Neuronal stem cell (in vitro differentiated cells): ENCODE measurements around the gene ARF4.
A peak's percentile ranks its signal among the peaks of the same experiment; 100 is the strongest.

Experiments used
- DNase-seq: peaks from one replicate; pipeline ENCODE4 v3.0.0-alpha.2; 2013; ENCODE audit warnings: low spot score
- H2AFZ ChIP-seq: one replicate; pipeline ENCODE4 v1.6.1; 2013; ENCODE audit warnings: mild to moderate bottlenecking, low read length, inconsistent platforms
- H2AK5ac ChIP-seq: 2 replicates; pipeline ENCODE4 v1.6.1; 2013; ENCODE audit warnings: low read depth, mild to moderate bottlenecking, inconsistent platforms, low read length, moderate library complexity, mixed read lengths
- H2BK120ac ChIP-seq: 2 replicates; pipeline ENCODE4 v1.6.1; 2013; ENCODE audit warnings: low read depth, mild to moderate bottlenecking, inconsistent platforms, low read length, moderate library complexity, mixed read lengths
- H2BK12ac ChIP-seq: one replicate; pipeline ENCODE4 v1.6.1; 2013; ENCODE audit warnings: low read length, inconsistent platforms
- H2BK15ac ChIP-seq: 2 replicates; pipeline ENCODE4 v1.6.1; 2013; ENCODE audit warnings: mild to moderate bottlenecking, low read length, inconsistent platforms, mixed read lengths
- H2BK5ac ChIP-seq: one replicate; pipeline ENCODE4 v1.6.1; 2013; ENCODE audit warnings: inconsistent platforms, mild to moderate bottlenecking, low read length, moderate library complexity
- H3K14ac ChIP-seq: one replicate; pipeline ENCODE4 v1.6.1; 2013; ENCODE audit warnings: low read length, inconsistent platforms
- H3K18ac ChIP-seq: 2 replicates; pipeline ENCODE4 v1.6.1; 2013; ENCODE audit warnings: low read length, inconsistent platforms
- H3K23ac ChIP-seq: 2 replicates; pipeline ENCODE4 v1.6.1; 2013; ENCODE audit warnings: low read depth, mild to moderate bottlenecking, mixed read lengths, low read length, inconsistent platforms; ENCODE audit not compliant: poor library complexity
- H3K27ac ChIP-seq: replicated peaks from 3 replicates; pipeline ENCODE4 v1.5.1; 2013; ENCODE audit warnings: low read length, inconsistent platforms
- H3K27me3 ChIP-seq, 3 experiments: 2 replicates each; pipeline ENCODE4 v1.6.1; 2013; ENCODE audit warnings: low read length in 3 of 3, mild to moderate bottlenecking in 2 of 3, inconsistent platforms in 1 of 3, low read depth in 1 of 3, mixed read lengths in 1 of 3, moderate library complexity in 1 of 3; ENCODE audit not compliant: control insufficient read depth in 3 of 3, insufficient read depth in 3 of 3
- H3K36me3 ChIP-seq, 2 donors: replicated peaks in 1 of 2; 2 replicates each; pipeline ENCODE4 v1.6.1; 2013; ENCODE audit warnings: low read length in 2 of 2; ENCODE audit not compliant: control insufficient read depth in 2 of 2, insufficient read depth in 2 of 2
- H3K4ac ChIP-seq: 2 replicates; pipeline ENCODE4 v1.6.1; 2013; ENCODE audit warnings: inconsistent platforms, mild to moderate bottlenecking, low read length, moderate library complexity
- H3K4me1 ChIP-seq, 2 donors: 1 replicate in 1 of 2; 2 replicates in 1 of 2; pipeline ENCODE4 v1.6.1; 2013; ENCODE audit warnings: low read length in 2 of 2, low read depth in 1 of 2; ENCODE audit not compliant: control insufficient read depth in 2 of 2, insufficient read depth in 1 of 2
- H3K4me2 ChIP-seq: one replicate; pipeline ENCODE4 v1.6.1; 2013; ENCODE audit warnings: mild to moderate bottlenecking, low read length, inconsistent platforms; ENCODE audit not compliant: insufficient read depth, poor library complexity, severe bottlenecking
- H3K4me3 ChIP-seq, 2 donors: 2 replicates each; pipeline ENCODE4 v1.5.1; 2013; ENCODE audit warnings: low read length in 2 of 2, mild to moderate bottlenecking in 2 of 2, inconsistent platforms in 1 of 2, moderate library complexity in 1 of 2
- H3K79me1 ChIP-seq: one replicate; pipeline ENCODE4 v1.6.1; 2013; ENCODE audit warnings: low read depth, mild to moderate bottlenecking, inconsistent platforms, low read length, moderate library complexity
- H3K9ac ChIP-seq: one replicate; pipeline ENCODE4 v1.6.1; 2013; ENCODE audit warnings: mild to moderate bottlenecking, low read depth, low read length, inconsistent platforms; ENCODE audit not compliant: poor library complexity
- H3K9me3 ChIP-seq, 2 donors: replicated peaks in 1 of 2; 2 replicates each; pipeline versions ENCODE3 to v1.6.1; 2013; ENCODE audit warnings: low read length in 2 of 2, mild to moderate bottlenecking in 2 of 2, inconsistent platforms in 1 of 2, low read depth in 1 of 2, mixed read lengths in 1 of 2, moderate library complexity in 1 of 2; ENCODE audit not compliant: control insufficient read depth in 2 of 2, insufficient read depth in 1 of 2
- H4K8ac ChIP-seq: one replicate; pipeline ENCODE4 v1.6.1; 2013; ENCODE audit warnings: low read depth, mild to moderate bottlenecking, inconsistent platforms, low read length, moderate library complexity
- H4K91ac ChIP-seq: one replicate; pipeline ENCODE4 v1.6.1; 2013; ENCODE audit warnings: low read length, low read depth, mild to moderate bottlenecking, inconsistent platforms; ENCODE audit not compliant: poor library complexity
- WGBS, 2 donors: extraction: QIAGEN DNeasy Blood & Tissue Kit; methylation state at CpG; one replicate each; pipeline ENCODE4 v1.1.7; 2013; ENCODE audit warnings: missing lambda C conversion rate in 2 of 2, mixed read lengths in 1 of 2; ENCODE audit not compliant: insufficient read length in 2 of 2, insufficient replicate concordance in 1 of 2; ENCODE audit errors: extremely low coverage in 2 of 2; 5-methylcytosine and 5-hydroxymethylcytosine counted together

ARF4 gene

GRCh38 chr3:57604971-57605370, 7.8 kb upstream of the ARF4 start:
- H3K27ac ChIP-seq = no peak overlapping the region

GRCh38 chr3:57600195-57600594, 3.1 kb upstream of the ARF4 start:
- no peaks in the 10 kb centered on the region for H3K27me3 ChIP-seq
- H2BK120ac ChIP-seq = no peak overlapping the region
- H3K18ac ChIP-seq = no peak overlapping the region
- H3K14ac ChIP-seq = no peak overlapping the region
- no peak overlapping the region for H2BK15ac ChIP-seq
- peaks cover 0 to 2% of the 10 kb centered on the region in 2 donors for H3K9me3 ChIP-seq
- H3K4me3 ChIP-seq = no peak overlapping the region
- peaks cover 0 to 10% of the 10 kb centered on the region in 2 donors for H3K36me3 ChIP-seq
- no peak overlapping the region for H3K9ac ChIP-seq
- no peak overlapping the region for H3K4ac ChIP-seq
- peaks cover 6% of the 10 kb centered on the region for H3K79me1 ChIP-seq
- no peak overlapping the region for H3K27ac ChIP-seq
- H2AFZ ChIP-seq = no peak overlapping the region
- H2BK5ac ChIP-seq = no peak overlapping the region
- no peak overlapping the region for H3K4me2 ChIP-seq
- no CpG with 5 or more reads among the region's 2 CpGs for WGBS, 2 donors
- no peak overlapping the region for H4K91ac ChIP-seq
- no peak overlapping the region for H2AK5ac ChIP-seq
- H3K4me1 ChIP-seq = peaks cover 2 to 4% of the 10 kb centered on the region in 2 donors
- no peak overlapping the region for H4K8ac ChIP-seq
- no peak overlapping the region for H2BK12ac ChIP-seq
- H3K23ac ChIP-seq = no peak overlapping the region
- DNase-seq = no peak

More at GRCh38 chr3:57604971-57605370, 7.8 kb upstream of the ARF4 start:
- no peak for DNase-seq
- Histone ChIP-seq H3K4me1 (no peaks in the 10 kb centered on the region), H2BK12ac (no peak overlapping the region), H3K36me3 (peaks cover 0 to 6% of the 10 kb centered on the region in 2 donors), H4K91ac (no peak overlapping the region), H3K4ac (no peak overlapping the region), H3K18ac (no peak overlapping the region), H4K8ac (no peak overlapping the region), H3K23ac (no peak overlapping the region), H3K4me3 (no peak overlapping the region), H3K9ac (no peak overlapping the region), H2AFZ (no peak overlapping the region), H3K4me2 (no peak overlapping the region), H2BK120ac (no peak overlapping the region), H2AK5ac (no peak overlapping the region), H3K9me3 (peaks cover 0 to 12% of the 10 kb centered on the region in 2 donors), H2BK15ac (no peak overlapping the region), H3K79me1 (no peaks in the 10 kb centered on the region), H3K14ac (no peak overlapping the region), H2BK5ac (no peak overlapping the region), H3K27me3 (no peaks in the 10 kb centered on the region)
- no CpG with 5 or more reads among the region's 2 CpGs for WGBS, 2 donors

- H3K18ac ChIP-seq = no peak overlapping the region
- no peak overlapping the region for H3K4me2 ChIP-seq
- H3K36me3 ChIP-seq = peaks cover 0 to 21% of the 10 kb centered on the region in 2 donors
- H3K4ac ChIP-seq = no peak overlapping the region
- H3K4me1 ChIP-seq = peaks cover 2 to 5% of the 10 kb centered on the region in 2 donors
- H2BK5ac ChIP-seq = no peak overlapping the region
- no peak overlapping the region for H3K14ac ChIP-seq
- no peak overlapping the region for H2AFZ ChIP-seq
- WGBS, 2 donors = no CpG with 5 or more reads among the region's 5 CpGs
- no peak overlapping the region for H2AK5ac ChIP-seq
- no peak overlapping the region for H4K91ac ChIP-seq
- no peak overlapping the region for H3K23ac ChIP-seq
- H4K8ac ChIP-seq = no peak overlapping the region
- no peaks in the 10 kb centered on the region for H3K9me3 ChIP-seq
- no peak overlapping the region for H2BK12ac ChIP-seq
- DNase-seq = no peak
- no peaks in the 10 kb centered on the region for H3K27me3 ChIP-seq
- no peak overlapping the region for H2BK120ac ChIP-seq
- no peak overlapping the region for H2BK15ac ChIP-seq
- peaks cover 8% of the 10 kb centered on the region for H3K79me1 ChIP-seq
- H3K27ac ChIP-seq = no peak overlapping the region
- H3K9ac ChIP-seq = no peak overlapping the region
- peak overlapping the region in 1 of 2 donors; percentile 88 for H3K4me3 ChIP-seq
Measured at GRCh38 chr3:57598765-57599360, 1.7 kb upstream of the ARF4 start.

- H3K14ac ChIP-seq = peak overlapping the region; percentile 71
- H3K4me3 ChIP-seq = peak overlapping the region; percentile 88 to 99
- no peaks in the 10 kb centered on the region for H3K27me3 ChIP-seq
- peak overlapping the region; percentile 99 for H3K27ac ChIP-seq
- peak overlapping the region; percentile 74 for H4K91ac ChIP-seq
- H2BK5ac ChIP-seq = peak overlapping the region; percentile 94
- peak overlapping the region; percentile 81 for H2AK5ac ChIP-seq
- peak overlapping the region; percentile 86 for H2AFZ ChIP-seq
- H3K9ac ChIP-seq = peak overlapping the region; percentile 95
- H3K4ac ChIP-seq = peak overlapping the region; percentile 84
- H2BK12ac ChIP-seq = no peak overlapping the region
- H3K79me1 ChIP-seq = peaks cover 8% of the 10 kb centered on the region
- H2BK15ac ChIP-seq = peak overlapping the region; percentile 70
- H3K23ac ChIP-seq = peak overlapping the region; percentile 61
- H3K4me2 ChIP-seq = peak overlapping the region; percentile 93
- no peak overlapping the region for H4K8ac ChIP-seq
- no CpG with 5 or more reads among the region's 31 CpGs for WGBS, 2 donors
- H3K9me3 ChIP-seq = no peaks in the 10 kb centered on the region
- H2BK120ac ChIP-seq = no peak overlapping the region
- peaks cover 0 to 33% of the 10 kb centered on the region in 2 donors for H3K36me3 ChIP-seq
- peak; percentile 75 for DNase-seq
- peak overlapping the region; percentile 92 for H3K18ac ChIP-seq
- peaks cover 2 to 5% of the 10 kb centered on the region in 2 donors for H3K4me1 ChIP-seq
Measured at GRCh38 chr3:57596495-57597126, 533 bp downstream of the ARF4 start.
